Measurements from ENCODE around the gene STK4.

STK4 gene

DNA sequence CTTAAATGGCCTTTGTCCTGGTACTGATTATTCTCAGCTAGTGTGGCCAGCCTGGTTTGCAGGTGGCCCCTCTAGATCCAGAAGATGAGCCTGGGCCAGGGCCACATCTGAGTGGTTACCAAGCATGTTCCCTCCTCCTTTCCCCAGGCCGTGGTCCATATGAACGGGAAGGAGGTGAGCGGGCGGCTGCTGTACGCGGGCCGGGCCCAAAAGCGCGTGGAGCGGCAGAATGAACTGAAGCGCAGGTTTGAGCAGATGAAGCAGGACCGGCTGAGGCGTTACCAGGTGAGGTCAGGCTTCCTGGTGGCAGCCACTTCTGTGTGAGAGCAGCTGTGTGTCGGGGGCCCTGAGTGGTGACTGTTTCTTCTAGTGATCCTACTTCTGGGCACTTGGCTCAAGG, 44.9 kb upstream of the STK4 start:
- TF ChIP-seq, protein P1, sequence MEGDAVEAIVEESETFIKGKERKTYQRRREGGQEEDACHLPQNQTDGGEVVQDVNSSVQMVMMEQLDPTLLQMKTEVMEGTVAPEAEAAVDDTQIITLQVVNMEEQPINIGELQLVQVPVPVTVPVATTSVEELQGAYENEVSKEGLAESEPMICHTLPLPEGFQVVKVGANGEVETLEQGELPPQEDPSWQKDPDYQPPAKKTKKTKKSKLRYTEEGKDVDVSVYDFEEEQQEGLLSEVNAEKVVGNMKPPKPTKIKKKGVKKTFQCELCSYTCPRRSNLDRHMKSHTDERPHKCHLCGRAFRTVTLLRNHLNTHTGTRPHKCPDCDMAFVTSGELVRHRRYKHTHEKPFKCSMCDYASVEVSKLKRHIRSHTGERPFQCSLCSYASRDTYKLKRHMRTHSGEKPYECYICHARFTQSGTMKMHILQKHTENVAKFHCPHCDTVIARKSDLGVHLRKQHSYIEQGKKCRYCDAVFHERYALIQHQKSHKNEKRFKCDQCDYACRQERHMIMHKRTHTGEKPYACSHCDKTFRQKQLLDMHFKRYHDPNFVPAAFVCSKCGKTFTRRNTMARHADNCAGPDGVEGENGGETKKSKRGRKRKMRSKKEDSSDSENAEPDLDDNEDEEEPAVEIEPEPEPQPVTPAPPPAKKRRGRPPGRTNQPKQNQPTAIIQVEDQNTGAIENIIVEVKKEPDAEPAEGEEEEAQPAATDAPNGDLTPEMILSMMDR (IDR thresholded peaks at IDR 0.05): no peak
- Histone ChIP-seq H3K27me3 (no peaks in the 10 kb centered on the region), H3K36me3 (peaks cover 82% of the 10 kb centered on the region), H3K9me3 (no peaks in the 10 kb centered on the region), H3K27ac (no peak overlapping the region), H3K4me1 (ENCODE audit: control insufficient read depth in 1 of 2, insufficient read depth in 1 of 2, low read depth in 1 of 2, low read length in 1 of 2) (no peaks in the 10 kb centered on the region), H3K4me3 (ENCODE audit: low read depth in 1 of 2, low read length in 1 of 2) (no peak overlapping the region)

DNA sequence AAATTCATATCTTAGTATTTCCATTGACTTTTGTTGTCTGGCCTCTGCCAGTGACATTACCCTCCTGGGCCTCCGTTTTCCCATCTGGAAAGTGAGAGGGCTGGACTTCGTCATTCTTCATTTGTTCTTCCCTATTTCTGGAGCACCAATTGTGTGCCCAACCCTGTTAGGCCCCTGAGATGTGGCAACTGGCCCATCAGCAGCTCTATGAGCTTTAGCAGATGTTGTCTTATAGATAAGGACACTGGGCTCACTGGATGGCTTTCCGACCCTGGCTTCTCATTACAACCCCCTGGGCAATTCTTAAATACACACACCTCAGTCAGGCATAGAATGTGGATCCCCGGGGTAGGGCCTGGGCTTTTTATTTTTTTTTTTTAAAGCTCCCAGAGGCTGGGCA, 41.8 kb upstream of the STK4 start:
- Histone ChIP-seq H3K4me3 (ENCODE audit: low read depth in 1 of 2, low read length in 1 of 2) (no peak overlapping the region), H3K36me3 (peaks cover 51% of the 10 kb centered on the region), H3K4me1 (ENCODE audit: control insufficient read depth in 1 of 2, insufficient read depth in 1 of 2, low read depth in 1 of 2, low read length in 1 of 2) (no peaks in the 10 kb centered on the region), H3K27ac (no peak overlapping the region), H3K27me3 (no peaks in the 10 kb centered on the region), H3K9me3 (no peaks in the 10 kb centered on the region)
- TF ChIP-seq, protein P1 (IDR thresholded peaks at IDR 0.05): no peak

- Histone ChIP-seq H3K27ac (no peak overlapping the region), H3K4me3 (ENCODE audit: low read depth in 1 of 2, low read length in 1 of 2) (no peak overlapping the region), H3K27me3 (no peaks in the 10 kb centered on the region), H3K36me3 (peaks cover 51% of the 10 kb centered on the region), H3K9me3 (no peaks in the 10 kb centered on the region), H3K4me1 (ENCODE audit: control insufficient read depth in 1 of 2, insufficient read depth in 1 of 2, low read depth in 1 of 2, low read length in 1 of 2) (no peaks in the 10 kb centered on the region)
- TF ChIP-seq, protein P1 (IDR thresholded peaks at IDR 0.05): no peak
Observed at GRCh38 chr20:44928595-44928994, 37.7 kb upstream of the STK4 start.

DNA sequence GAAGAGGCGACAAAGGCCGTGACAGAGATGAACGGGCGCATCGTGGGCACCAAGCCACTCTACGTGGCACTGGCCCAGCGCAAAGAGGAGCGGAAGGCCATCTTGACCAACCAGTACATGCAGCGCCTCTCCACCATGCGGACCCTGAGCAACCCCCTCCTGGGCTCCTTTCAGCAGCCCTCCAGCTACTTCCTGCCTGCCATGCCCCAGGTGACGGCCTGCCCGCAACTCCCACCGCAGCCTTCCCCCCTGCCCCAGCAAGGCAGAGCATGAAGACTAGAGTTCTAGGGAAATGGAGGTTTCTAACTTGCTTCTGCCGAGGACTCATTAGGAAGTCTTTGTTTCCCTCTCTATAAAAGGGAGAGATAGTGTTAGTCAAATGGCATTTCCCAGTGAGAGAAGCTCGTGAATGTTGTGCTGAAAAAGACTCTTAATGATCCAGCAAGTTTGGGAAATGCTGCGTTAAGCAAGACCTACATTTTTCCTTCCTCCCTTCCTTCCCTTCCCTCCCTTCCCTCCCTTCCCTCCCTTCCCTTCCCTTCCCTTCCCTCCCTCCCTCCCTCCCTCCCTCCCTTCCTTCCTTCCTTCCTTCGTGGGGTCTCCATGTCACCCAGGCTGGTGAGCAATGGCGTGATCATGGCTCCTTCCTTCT, 35.7 kb upstream of the STK4 start:
- Histone ChIP-seq H3K4me1 (ENCODE audit: control insufficient read depth in 1 of 2, insufficient read depth in 1 of 2, low read depth in 1 of 2, low read length in 1 of 2) (no peaks in the 10 kb centered on the region), H3K27ac (no peak overlapping the region), H3K27me3 (no peaks in the 10 kb centered on the region), H3K4me3 (ENCODE audit: low read depth in 1 of 2, low read length in 1 of 2) (no peak overlapping the region), H3K36me3 (peaks cover 56% of the 10 kb centered on the region), H3K9me3 (no peaks in the 10 kb centered on the region)
- TF ChIP-seq, protein P1 (IDR thresholded peaks at IDR 0.05): no peak

- H3K4me1 ChIP-seq (ENCODE audit: control insufficient read depth in 1 of 2, insufficient read depth in 1 of 2, low read depth in 1 of 2, low read length in 1 of 2): no peaks in the 10 kb centered on the region
- TF ChIP-seq, protein P1 (IDR thresholded peaks at IDR 0.05): no peak
- H3K27ac ChIP-seq: no peak overlapping the region
- H3K36me3 ChIP-seq: peaks cover 62% of the 10 kb centered on the region
- no peak overlapping the region for H3K4me3 ChIP-seq (ENCODE audit: low read depth in 1 of 2, low read length in 1 of 2)
- no peaks in the 10 kb centered on the region for H3K27me3 ChIP-seq
- H3K9me3 ChIP-seq: no peaks in the 10 kb centered on the region
Observed at GRCh38 chr20:44931911-44932310, 34.4 kb upstream of the STK4 start.

Measured in neutrophil (primary cell).